ENCODE results near the gene GRAMD4.

GRAMD4 gene

DNA sequence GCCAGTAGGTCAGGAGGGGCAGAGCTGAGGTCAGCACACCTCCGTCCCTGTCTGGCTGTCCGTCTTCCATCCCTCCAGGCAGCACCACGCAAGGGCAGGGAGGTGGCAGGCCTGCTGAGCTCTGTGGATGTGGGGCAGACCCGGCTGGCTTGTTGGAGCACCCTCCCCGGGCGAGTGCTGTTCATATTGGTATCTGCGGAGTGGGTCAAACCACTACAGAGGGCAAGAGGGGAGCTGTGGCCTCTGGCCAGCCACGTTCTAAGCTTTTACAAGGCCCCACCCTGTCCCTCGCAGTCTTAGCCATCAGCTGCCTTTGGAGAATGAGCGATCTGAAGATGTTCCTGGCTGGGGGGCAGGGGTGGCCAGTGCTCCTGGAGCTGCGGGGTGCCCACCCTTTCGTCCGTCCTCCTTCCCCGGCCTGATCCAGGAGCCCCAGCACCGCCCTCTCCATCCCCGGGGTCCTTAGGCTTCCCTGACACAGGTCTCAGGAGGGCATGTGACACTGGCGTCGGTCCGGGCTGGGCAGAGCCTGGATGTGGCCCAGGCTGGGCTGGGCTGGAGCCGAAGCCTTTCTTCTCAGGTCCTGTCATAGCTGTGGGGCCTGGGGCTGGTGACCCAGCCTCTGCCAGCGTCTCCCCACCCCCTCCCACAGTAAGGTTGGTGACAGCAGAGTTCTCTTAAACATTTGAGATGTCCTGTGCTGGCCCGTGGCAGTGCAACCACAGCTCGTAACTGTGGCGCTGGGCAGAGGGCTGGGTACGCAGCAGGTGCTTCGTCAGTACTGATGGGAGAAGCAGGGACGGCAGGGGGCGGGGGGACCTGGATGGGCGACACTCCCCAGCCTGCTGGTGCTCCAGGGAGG, 31.7 kb upstream of the GRAMD4 start:
- ChIA-PET CTCF (interaction anchor here (1.0 to 2.9 kb wide), 2 partner anchors 11 to 25 kb away, joined by 3 to 10 read pairs; no protein-coding TSS in a partner anchor), POLR2A (no interaction called here)
- peaks cover 10 to 70% (median 57%) of the 10 kb centered on the region in 4 experiments for H3K4me1 ChIP-seq (ENCODE audit: control extremely low read depth in 1 of 4, control insufficient read depth in 4 of 4, insufficient read depth in 4 of 4, low read length in 3 of 4)
- no peak for DNase-seq
- peaks cover 0 to 14% (median 2%) of the 10 kb centered on the region in 4 experiments for H3K36me3 ChIP-seq (ENCODE audit: control insufficient read depth in 4 of 4, insufficient read depth in 4 of 4, low read length in 3 of 4)
- 91% methylated on average over 27 of the region's 29 CpGs for WGBS (ENCODE audit: insufficient coverage)
- H3K9me3 ChIP-seq (ENCODE audit: control extremely low read depth in 1 of 5, control insufficient read depth in 4 of 5, insufficient read depth in 2 of 5, low read depth in 1 of 5, low read length in 4 of 5): no peaks in the 10 kb centered on the region
- H3K27ac ChIP-seq (ENCODE audit: insufficient read depth in 1 of 2, low read depth in 1 of 2, low read length in 2 of 2, poor library complexity in 1 of 2, severe bottlenecking in 2 of 2): no peak overlapping the region
- no peak overlapping the region for H3K4me3 ChIP-seq (ENCODE audit: control insufficient read depth in 1 of 7, extremely low read depth in 1 of 7, insufficient read depth in 4 of 7, low read depth in 2 of 7, low read length in 6 of 7)
- no peaks in the 10 kb centered on the region for H3K27me3 ChIP-seq (replicated peaks in 2 of 5; ENCODE audit: control insufficient read depth in 4 of 5, insufficient read depth in 5 of 5, low read length in 4 of 5)

DNA sequence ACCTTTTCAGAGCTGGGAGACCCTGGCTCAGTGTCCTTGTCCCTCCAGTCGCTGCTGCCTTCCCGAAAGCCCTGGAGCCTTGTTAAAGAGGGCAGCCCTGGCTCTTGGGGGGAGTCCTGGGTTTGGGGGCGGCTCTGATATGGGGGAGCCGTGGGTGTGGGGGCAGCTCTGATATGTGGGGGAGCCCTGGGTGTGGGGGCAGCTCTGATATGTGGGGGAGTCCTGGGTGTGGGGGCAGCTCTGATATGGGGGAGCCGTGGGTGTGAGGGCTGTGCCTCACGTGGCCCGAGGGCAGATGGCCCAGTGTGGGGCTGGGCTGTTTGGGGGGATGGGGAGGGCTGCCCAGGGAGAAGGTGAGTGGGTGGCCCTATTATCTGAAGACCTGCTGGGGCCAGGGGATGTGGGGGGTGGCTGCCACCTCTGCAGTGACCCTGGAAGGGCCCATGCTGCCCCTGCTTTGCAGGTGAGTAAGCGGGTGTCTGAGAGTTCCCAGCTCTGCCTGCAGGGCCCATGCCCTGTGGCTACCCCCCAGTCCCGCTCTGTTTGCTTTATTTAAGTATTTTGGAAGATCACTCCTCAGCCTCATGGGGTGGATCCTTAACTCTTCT, 30.9 kb upstream of the GRAMD4 start:
- Histone ChIP-seq H3K36me3 (ENCODE audit: control insufficient read depth in 4 of 4, insufficient read depth in 4 of 4, low read length in 3 of 4) (peaks cover 0 to 12% (median under 1%) of the 10 kb centered on the region in 4 experiments), H3K4me3 (ENCODE audit: control insufficient read depth in 1 of 7, extremely low read depth in 1 of 7, insufficient read depth in 4 of 7, low read depth in 2 of 7, low read length in 6 of 7) (no peak overlapping the region), H3K27me3 (replicated peaks in 2 of 5; ENCODE audit: control insufficient read depth in 4 of 5, insufficient read depth in 5 of 5, low read length in 4 of 5) (no peaks in the 10 kb centered on the region), H3K9me3 (ENCODE audit: control extremely low read depth in 1 of 5, control insufficient read depth in 4 of 5, insufficient read depth in 2 of 5, low read depth in 1 of 5, low read length in 4 of 5) (no peaks in the 10 kb centered on the region), H3K4me1 (ENCODE audit: control extremely low read depth in 1 of 4, control insufficient read depth in 4 of 4, insufficient read depth in 4 of 4, low read length in 3 of 4) (peaks cover 10 to 75% (median 64%) of the 10 kb centered on the region in 4 experiments), H3K27ac (ENCODE audit: insufficient read depth in 1 of 2, low read depth in 1 of 2, low read length in 2 of 2, poor library complexity in 1 of 2, severe bottlenecking in 2 of 2) (no peak overlapping the region)
- WGBS (ENCODE audit: insufficient coverage): 100% methylated on average over 2 of the region's 9 CpGs
- ChIA-PET POLR2A (no interaction called here), CTCF (interaction anchor here (1.0 to 2.9 kb wide), 5 partner anchors 8 to 85 kb away, joined by 3 to 10 read pairs (median 6); no protein-coding TSS in a partner anchor)
- DNase-seq: no peak

- H3K9me3 ChIP-seq (ENCODE audit: control extremely low read depth in 1 of 5, control insufficient read depth in 4 of 5, insufficient read depth in 2 of 5, low read depth in 1 of 5, low read length in 4 of 5): no peaks in the 10 kb centered on the region
- WGBS (ENCODE audit: insufficient coverage): 92% methylated on average over 7 of the region's 11 CpGs
- no peaks in the 10 kb centered on the region for H3K27me3 ChIP-seq (replicated peaks in 2 of 5; ENCODE audit: control insufficient read depth in 4 of 5, insufficient read depth in 5 of 5, low read length in 4 of 5)
- H3K36me3 ChIP-seq (ENCODE audit: control insufficient read depth in 4 of 4, insufficient read depth in 4 of 4, low read length in 3 of 4): peaks cover 0 to 8% (median 0%) of the 10 kb centered on the region in 4 experiments
- H3K4me1 ChIP-seq (ENCODE audit: control extremely low read depth in 1 of 4, control insufficient read depth in 4 of 4, insufficient read depth in 4 of 4, low read length in 3 of 4): peaks cover 10 to 82% (median 66%) of the 10 kb centered on the region in 4 experiments
- no peak for DNase-seq
- POLR2A ChIA-PET: no interaction called here
- CTCF ChIA-PET: interaction anchor here (1.1 to 2.9 kb wide), 4 partner anchors 9 to 84 kb away, joined by 5 to 10 read pairs (median 6); no protein-coding TSS in a partner anchor
- no peak overlapping the region for H3K27ac ChIP-seq (ENCODE audit: insufficient read depth in 1 of 2, low read depth in 1 of 2, low read length in 2 of 2, poor library complexity in 1 of 2, severe bottlenecking in 2 of 2)
- H3K4me3 ChIP-seq (ENCODE audit: control insufficient read depth in 1 of 7, extremely low read depth in 1 of 7, insufficient read depth in 4 of 7, low read depth in 2 of 7, low read length in 6 of 7): no peak overlapping the region
Measured at GRCh38 chr22:46589871-46590271, 30.3 kb upstream of the GRAMD4 start.

- no peak overlapping the region for H3K4me3 ChIP-seq (ENCODE audit: control insufficient read depth in 1 of 7, extremely low read depth in 1 of 7, insufficient read depth in 4 of 7, low read depth in 2 of 7, low read length in 6 of 7)
- 83% methylated on average over 11 of the region's 11 CpGs for WGBS (ENCODE audit: insufficient coverage)
- ChIA-PET POLR2A (no interaction called here), CTCF (interaction anchor here (1.1 to 2.2 kb wide), 4 partner anchors 9 to 84 kb away, joined by 5 to 7 read pairs (median 6); no protein-coding TSS in a partner anchor)
- no peak for DNase-seq
- H3K36me3 ChIP-seq (ENCODE audit: control insufficient read depth in 4 of 4, insufficient read depth in 4 of 4, low read length in 3 of 4): peaks cover 0 to 7% (median 0%) of the 10 kb centered on the region in 4 experiments
- no peaks in the 10 kb centered on the region for H3K27me3 ChIP-seq (replicated peaks in 2 of 5; ENCODE audit: control insufficient read depth in 4 of 5, insufficient read depth in 5 of 5, low read length in 4 of 5)
- peak overlapping the region in 1 of 2 experiments; percentile 14 for H3K27ac ChIP-seq (ENCODE audit: insufficient read depth in 1 of 2, low read depth in 1 of 2, low read length in 2 of 2, poor library complexity in 1 of 2, severe bottlenecking in 2 of 2)
- H3K9me3 ChIP-seq (ENCODE audit: control extremely low read depth in 1 of 5, control insufficient read depth in 4 of 5, insufficient read depth in 2 of 5, low read depth in 1 of 5, low read length in 4 of 5): no peaks in the 10 kb centered on the region
- peaks cover 10 to 86% (median 69%) of the 10 kb centered on the region in 4 experiments for H3K4me1 ChIP-seq (ENCODE audit: control extremely low read depth in 1 of 4, control insufficient read depth in 4 of 4, insufficient read depth in 4 of 4, low read length in 3 of 4)
Measured at GRCh38 chr22:46590334-46590733, 29.9 kb upstream of the GRAMD4 start.

GRCh38 chr22:46591930-46592329, 28.3 kb upstream of the GRAMD4 start:
- ChIA-PET CTCF (interaction anchor here (1.0 to 2.1 kb wide), 3 partner anchors 10 to 28 kb away, joined by 3 to 7 read pairs (median 6); no protein-coding TSS in a partner anchor), POLR2A (interaction anchor here (0.6 to 0.7 kb wide), 2 partner anchors 8 to 1481 kb away, joined by 3 to 4 read pairs; no protein-coding TSS in a partner anchor)
- H3K4me3 ChIP-seq (ENCODE audit: control insufficient read depth in 1 of 7, extremely low read depth in 1 of 7, insufficient read depth in 4 of 7, low read depth in 2 of 7, low read length in 6 of 7): peak overlapping the region in 3 of 7 experiments; percentile 53 to 61 (median 55)
- no peak for DNase-seq
- H3K4me1 ChIP-seq (ENCODE audit: control extremely low read depth in 1 of 4, control insufficient read depth in 4 of 4, insufficient read depth in 4 of 4, low read length in 3 of 4): peaks cover 10 to 90% (median 66%) of the 10 kb centered on the region in 4 experiments
- H3K27ac ChIP-seq (ENCODE audit: insufficient read depth in 1 of 2, low read depth in 1 of 2, low read length in 2 of 2, poor library complexity in 1 of 2, severe bottlenecking in 2 of 2): peak overlapping the region; percentile 64 to 79
- H3K36me3 ChIP-seq (ENCODE audit: control insufficient read depth in 4 of 4, insufficient read depth in 4 of 4, low read length in 3 of 4): peaks cover 0 to 4% (median 1%) of the 10 kb centered on the region in 4 experiments
- 72% methylated on average over 8 of the region's 8 CpGs for WGBS (ENCODE audit: insufficient coverage)
- H3K27me3 ChIP-seq (replicated peaks in 2 of 5; ENCODE audit: control insufficient read depth in 4 of 5, insufficient read depth in 5 of 5, low read length in 4 of 5): no peaks in the 10 kb centered on the region
- no peaks in the 10 kb centered on the region for H3K9me3 ChIP-seq (ENCODE audit: control extremely low read depth in 1 of 5, control insufficient read depth in 4 of 5, insufficient read depth in 2 of 5, low read depth in 1 of 5, low read length in 4 of 5)

- under 1% methylated on average over 13 of the region's 13 CpGs for WGBS (ENCODE audit: insufficient coverage)
- Histone ChIP-seq H3K27me3 (replicated peaks in 2 of 5; ENCODE audit: control insufficient read depth in 4 of 5, insufficient read depth in 5 of 5, low read length in 4 of 5) (no peaks in the 10 kb centered on the region), H3K36me3 (ENCODE audit: control insufficient read depth in 4 of 4, insufficient read depth in 4 of 4, low read length in 3 of 4) (peaks cover 0 to 4% (median 0%) of the 10 kb centered on the region in 4 experiments), H3K4me3 (ENCODE audit: control insufficient read depth in 1 of 7, extremely low read depth in 1 of 7, insufficient read depth in 4 of 7, low read depth in 2 of 7, low read length in 6 of 7) (peak overlapping the region in 4 of 7 experiments; percentile 53 to 72 (median 58)), H3K4me1 (ENCODE audit: control extremely low read depth in 1 of 4, control insufficient read depth in 4 of 4, insufficient read depth in 4 of 4, low read length in 3 of 4) (peaks cover 10 to 85% (median 61%) of the 10 kb centered on the region in 4 experiments), H3K9me3 (ENCODE audit: control extremely low read depth in 1 of 5, control insufficient read depth in 4 of 5, insufficient read depth in 2 of 5, low read depth in 1 of 5, low read length in 4 of 5) (no peaks in the 10 kb centered on the region), H3K27ac (ENCODE audit: insufficient read depth in 1 of 2, low read depth in 1 of 2, low read length in 2 of 2, poor library complexity in 1 of 2, severe bottlenecking in 2 of 2) (peak overlapping the region; percentile 64 to 79)
- ChIA-PET POLR2A (interaction anchor here (0.6 to 1.1 kb wide), 3 partner anchors 9 to 1480 kb away, joined by 3 to 4 read pairs (median 3); no protein-coding TSS in a partner anchor), CTCF (interaction anchor here (1.0 to 2.1 kb wide), 4 partner anchors 10 to 29 kb away, joined by 3 to 7 read pairs (median 4); no protein-coding TSS in a partner anchor)
- DNase-seq: peak; percentile 64 to 92 (median 89)
Measured at GRCh38 chr22:46592390-46592872, 27.8 kb upstream of the GRAMD4 start.
